Activated naive CD8-positive, alpha-beta T cell treated with anti-CD3 and anti-CD28 coated beads, Interleukin-2, amount 50 U/mL, for 16 hours (primary cell): ENCODE measurements around the gene PLEKHH1.
"Not testable (repeated sequence)": the region's sequence is repeated elsewhere in the genome, so short reads cannot be mapped to it uniquely, and the experiment has no call there.

Experiments used
- DNase-seq: peaks from one replicate; pipeline ENCODE4 v3.0.0-alpha.2; 2020; ENCODE audit warnings: low read depth, low spot score

The PLEKHH1 gene

GRCh38 chr14:67529947-67530935, 2.8 kb upstream of the PLEKHH1 start:
- DNase-seq, result no peak

GRCh38 chr14:67532606-67532997, 488 bp upstream of the PLEKHH1 start:
- no peak for DNase-seq

- DNase-seq, result no peak
These were observed 630 bp downstream of the PLEKHH1 start for GRCh38 chr14:67533754-67534085.

GRCh38 chr14:67536087-67536486, 3.0 kb downstream of the PLEKHH1 start:
- no peak for DNase-seq

GRCh38 chr14:67537736-67538135, 4.6 kb downstream of the PLEKHH1 start:
- no peak for DNase-seq

- DNase-seq, result no peak
These were observed 5.4 kb downstream of the PLEKHH1 start for GRCh38 chr14:67538501-67538900.

GRCh38 chr14:67539116-67539515, 6.0 kb downstream of the PLEKHH1 start:
- no peak for DNase-seq

GRCh38 chr14:67541448-67542387, 8.6 kb downstream of the PLEKHH1 start:
- no peak for DNase-seq

- not testable (repeated sequence) for DNase-seq
These were observed 9.5 kb downstream of the PLEKHH1 start for GRCh38 chr14:67542620-67543019.

GRCh38 chr14:67544590-67544989, 11.5 kb downstream of the PLEKHH1 start:
- DNase-seq, result no peak

GRCh38 chr14:67547224-67547780, 14.2 kb downstream of the PLEKHH1 start:
- no peak for DNase-seq

- no peak for DNase-seq
These were observed 16.6 kb downstream of the PLEKHH1 start for GRCh38 chr14:67549734-67550133.

GRCh38 chr14:67551123-67551522, 18.0 kb downstream of the PLEKHH1 start:
- no peak for DNase-seq

GRCh38 chr14:67551940-67552339, 18.9 kb downstream of the PLEKHH1 start:
- DNase-seq, result no peak

- DNase-seq, result no peak
These were observed 20.5 kb downstream of the PLEKHH1 start for GRCh38 chr14:67553547-67553946.

GRCh38 chr14:67554341-67554740, 21.3 kb downstream of the PLEKHH1 start:
- no peak for DNase-seq

GRCh38 chr14:67555518-67556090, 22.5 kb downstream of the PLEKHH1 start:
- DNase-seq, result no peak

GRCh38 chr14:67556671-67557070, 23.6 kb downstream of the PLEKHH1 start:
- no peak for DNase-seq

- no peak for DNase-seq
These were observed 24.0 kb downstream of the PLEKHH1 start for GRCh38 chr14:67557118-67557517.

- DNase-seq, result no peak
These were observed 24.6 kb downstream of the PLEKHH1 start for GRCh38 chr14:67557656-67558055.

- no peak for DNase-seq
These were observed 26.5 kb downstream of the PLEKHH1 start for GRCh38 chr14:67559639-67560038.
